NCI-H2227 (cell line): ENCODE results near the gene TTC39C.
"Not testable (repeated sequence)": the region's sequence is repeated elsewhere in the genome, so short reads cannot be mapped to it uniquely, and the experiment has no call there.

Experiments used
- DNase-seq: peaks from one replicate; lab custom pipeline; 2025; ENCODE audit not compliant: unreplicated experiment; lab: John Stamatoyannopoulos, UW

TTC39C gene

DNA sequence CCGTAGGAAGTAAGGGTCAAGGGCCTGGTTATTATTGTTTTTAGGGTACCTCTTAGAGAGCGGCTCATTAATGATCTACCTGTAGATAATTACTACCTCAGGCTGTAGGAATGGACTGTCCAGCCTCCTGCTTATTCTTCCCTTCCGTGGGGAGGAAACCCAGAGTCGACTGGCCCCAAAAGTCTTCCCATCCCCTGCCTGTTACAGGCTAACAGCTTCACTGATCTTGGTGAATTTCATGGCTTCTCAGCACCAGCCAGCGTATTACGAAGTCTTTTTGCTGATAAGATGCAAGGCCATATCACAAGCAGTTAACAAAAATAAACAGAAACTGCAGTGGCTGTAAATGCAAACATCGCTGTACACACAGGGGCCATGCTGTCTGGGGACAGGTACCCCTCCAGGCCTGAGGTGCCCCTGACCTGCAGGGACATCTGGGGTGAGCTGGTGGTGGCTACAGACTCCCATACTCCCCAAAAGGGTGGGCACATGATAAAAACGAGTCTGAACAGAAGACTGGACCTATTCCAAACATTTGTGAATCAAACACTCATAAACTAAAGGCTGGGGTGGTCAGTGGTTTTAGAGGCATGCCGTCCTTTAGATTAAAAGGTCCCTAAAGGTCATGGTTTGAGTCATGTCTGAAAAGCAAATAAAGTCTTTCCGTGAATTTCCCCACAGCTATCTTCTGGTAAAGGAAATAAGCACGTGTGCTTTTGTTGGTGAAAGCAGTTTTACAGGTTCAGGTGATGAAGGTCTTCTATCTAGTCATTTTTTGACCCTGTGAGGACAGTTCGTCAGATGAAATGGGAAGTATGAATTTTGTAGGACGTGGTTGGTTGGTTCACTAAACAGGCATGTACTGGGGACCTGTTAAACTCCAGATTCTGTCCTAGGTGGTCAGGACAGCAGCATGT lies 36.7 kb downstream of the TTC39C start:
- no peak for DNase-seq

DNA sequence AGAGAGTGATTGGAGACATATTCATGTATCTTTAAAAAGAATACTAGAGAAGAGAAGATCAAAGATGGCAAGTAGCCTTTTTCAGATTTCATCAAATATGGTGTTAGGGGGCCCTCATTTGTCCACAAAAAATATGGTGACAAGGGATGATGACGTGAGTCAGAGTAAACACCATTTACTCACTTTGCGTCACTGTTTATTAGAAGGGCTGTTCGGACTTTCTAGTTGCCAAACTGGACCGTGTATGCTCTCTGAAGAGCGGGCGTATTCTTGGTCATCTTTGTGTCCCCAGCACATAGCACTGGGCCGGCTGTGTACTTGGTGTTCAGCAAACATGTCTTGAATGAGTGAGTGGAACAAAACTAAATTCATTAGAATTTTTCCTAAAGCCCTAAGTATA lies 37.5 kb downstream of the TTC39C start:
- no peak for DNase-seq

DNA sequence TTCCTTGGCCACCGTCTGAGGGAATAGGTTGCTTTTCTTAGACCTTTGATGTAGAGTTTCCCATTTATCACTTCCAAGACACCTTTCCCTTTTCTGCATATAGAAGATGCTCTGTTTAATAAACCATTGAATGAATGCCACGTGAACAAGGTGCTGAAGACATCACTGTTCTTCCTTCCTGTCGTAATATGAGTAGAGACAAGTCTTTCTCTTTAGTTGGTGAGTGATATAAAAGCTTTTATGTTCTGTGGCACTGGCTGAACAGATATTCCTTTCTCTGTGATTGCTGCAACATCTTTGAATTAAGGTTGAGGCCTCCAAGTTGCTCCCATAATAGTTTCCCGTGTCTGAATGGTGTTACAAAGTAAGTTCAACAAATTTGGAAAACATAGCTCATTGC lies 38.7 kb downstream of the TTC39C start:
- no peak for DNase-seq

DNA sequence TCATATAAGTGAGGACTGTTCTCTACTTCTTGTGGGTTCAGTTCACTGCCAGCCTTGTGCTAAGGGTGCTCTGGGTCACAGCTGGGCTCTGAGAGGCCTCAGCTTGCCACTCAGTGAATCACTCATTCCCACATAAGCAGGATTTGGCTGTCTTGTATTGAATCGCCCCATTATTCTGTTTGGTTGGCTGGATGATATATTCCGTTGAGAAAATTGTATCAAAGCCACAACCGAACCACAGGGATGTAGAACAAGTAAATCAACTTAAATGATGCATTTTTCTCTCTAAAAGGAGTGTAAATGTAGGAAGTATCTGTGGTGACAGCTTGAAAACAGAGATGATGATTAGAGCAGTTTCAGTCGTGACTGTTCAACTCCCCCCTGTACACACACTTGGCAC lies 39.6 kb downstream of the TTC39C start:
- DNase-seq = no peak

DNA sequence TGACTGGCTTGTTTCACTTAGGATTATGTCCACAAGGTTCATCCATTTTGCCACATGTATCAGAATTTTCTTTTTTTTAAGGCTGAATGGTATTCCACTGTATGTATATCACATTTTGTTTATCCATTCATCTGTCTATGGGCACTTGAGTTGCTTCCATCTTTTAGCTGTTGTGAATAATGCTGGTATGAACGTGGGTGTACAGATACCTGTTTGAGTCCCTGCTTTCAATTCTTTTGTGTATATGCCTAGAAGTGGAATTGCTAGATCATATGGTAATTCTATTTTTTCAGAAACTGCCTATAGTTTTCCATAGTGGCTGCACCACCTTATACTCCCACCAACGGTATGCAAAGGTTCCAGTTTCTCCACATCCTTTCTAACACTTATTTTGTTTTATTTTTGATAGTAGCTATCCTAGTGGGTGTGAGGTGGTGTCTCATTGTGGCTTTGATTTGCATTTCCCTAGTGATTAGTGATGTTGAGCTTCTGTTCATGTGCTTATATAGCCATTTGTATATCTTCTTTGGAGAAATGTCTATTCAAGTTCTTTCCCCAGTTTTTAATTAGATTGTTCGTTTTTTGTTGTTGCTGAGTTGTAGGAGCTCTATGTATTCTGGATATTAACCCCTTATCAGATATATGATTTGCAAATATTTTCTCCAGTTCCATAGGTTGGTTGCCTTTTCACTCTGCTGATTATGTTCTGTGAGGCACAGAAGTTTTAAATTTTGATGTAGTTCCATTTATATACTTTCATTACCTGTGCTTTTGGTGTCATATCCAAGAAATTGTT lies 40.7 kb downstream of the TTC39C start:
- no peak for DNase-seq

DNA sequence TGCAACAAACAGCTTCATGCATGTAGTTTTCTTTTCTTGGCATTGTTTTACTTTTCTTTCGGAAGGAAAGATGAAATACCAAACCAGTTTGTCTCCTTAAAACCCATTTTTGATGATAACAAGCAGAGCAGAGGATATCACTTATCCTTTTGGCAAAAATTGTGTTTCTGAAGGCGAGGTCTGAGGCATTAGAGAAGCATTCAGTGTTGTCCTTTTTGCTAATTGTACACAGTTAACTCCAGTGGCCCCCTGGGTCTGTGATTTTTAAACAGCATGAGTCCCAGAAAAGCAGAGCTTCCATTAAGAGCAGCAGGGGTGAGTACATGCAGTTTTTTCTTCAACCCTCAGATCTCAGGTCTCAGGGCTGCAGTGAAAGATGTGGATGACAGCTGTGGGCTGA lies 41.3 kb downstream of the TTC39C start:
- DNase-seq = peak; percentile 48

DNA sequence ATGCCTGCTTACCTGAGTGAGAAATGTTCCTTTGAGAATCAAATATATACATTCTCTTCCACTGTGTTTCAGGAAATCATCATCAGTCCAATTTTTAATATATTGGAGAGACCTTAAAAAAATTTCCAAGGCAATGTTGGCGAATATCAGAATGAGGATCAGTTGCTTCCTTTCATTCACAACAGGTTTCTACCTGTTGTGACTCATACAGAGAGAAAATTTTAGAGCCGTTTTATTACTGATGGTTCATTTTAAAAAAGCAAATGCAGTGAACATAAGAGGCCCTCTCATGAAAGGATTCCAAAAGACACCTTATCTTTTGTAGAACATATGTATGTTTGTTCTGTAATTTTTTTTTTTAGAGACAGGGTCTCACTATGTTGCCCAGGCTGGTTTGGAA lies 42.0 kb downstream of the TTC39C start:
- DNase-seq = no peak

DNA sequence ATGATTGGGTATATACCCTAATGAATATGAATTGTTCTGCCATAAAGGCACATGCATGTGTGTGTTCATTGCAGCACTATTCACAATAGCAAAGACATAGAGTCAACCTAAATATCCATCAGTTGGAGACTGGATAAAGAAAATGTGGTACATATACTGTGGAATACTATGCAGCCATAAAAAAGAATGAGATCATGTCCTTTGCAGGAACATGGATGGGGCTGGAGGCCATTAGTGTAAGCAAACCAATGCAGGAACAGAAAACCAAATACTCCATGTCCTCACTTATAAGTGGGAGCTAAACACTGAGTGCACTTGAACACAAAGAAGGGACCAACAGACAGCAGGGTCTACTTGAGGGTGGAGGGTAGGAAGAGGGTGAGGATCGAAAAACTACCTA lies 43.2 kb downstream of the TTC39C start:
- no peak for DNase-seq

DNA sequence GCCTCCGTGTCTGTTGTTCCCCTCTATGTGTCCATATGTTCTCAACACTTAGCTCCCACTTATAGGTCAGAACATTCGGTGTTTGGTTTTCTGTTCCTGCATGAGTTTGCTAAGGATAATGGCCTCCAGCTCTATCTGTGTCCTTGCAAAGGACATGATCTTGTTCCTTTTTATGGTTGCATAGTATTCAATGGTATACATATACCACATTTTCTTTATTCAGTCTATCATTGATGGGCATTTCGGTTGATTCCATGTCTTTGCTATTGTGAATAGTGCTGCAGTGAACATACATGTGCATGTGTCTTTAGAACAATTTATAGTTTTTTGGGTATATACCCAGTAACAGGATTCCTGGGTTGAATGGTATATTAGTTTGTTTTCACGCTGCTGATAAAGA lies 44.8 kb downstream of the TTC39C start:
- not testable (repeated sequence) for DNase-seq

DNA sequence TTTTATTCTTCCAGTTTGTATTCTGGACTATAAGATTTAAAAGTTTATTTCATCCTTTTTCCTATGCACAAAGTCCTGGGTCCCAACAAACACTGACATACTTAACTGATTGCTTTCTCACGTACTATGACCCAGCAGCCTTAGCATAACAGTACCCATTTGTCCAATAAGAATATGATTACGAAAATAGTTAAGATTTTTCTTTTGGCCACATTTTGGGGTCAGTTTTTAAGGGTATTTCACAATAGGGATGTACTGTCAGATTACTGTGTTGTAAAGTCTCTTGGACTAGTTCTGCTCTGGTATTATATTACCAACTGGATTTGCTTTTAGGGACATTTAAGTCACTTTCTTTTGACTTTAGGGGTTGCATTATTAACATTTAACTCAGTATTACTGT lies 46.1 kb downstream of the TTC39C start:
- DNase-seq = no peak

DNA sequence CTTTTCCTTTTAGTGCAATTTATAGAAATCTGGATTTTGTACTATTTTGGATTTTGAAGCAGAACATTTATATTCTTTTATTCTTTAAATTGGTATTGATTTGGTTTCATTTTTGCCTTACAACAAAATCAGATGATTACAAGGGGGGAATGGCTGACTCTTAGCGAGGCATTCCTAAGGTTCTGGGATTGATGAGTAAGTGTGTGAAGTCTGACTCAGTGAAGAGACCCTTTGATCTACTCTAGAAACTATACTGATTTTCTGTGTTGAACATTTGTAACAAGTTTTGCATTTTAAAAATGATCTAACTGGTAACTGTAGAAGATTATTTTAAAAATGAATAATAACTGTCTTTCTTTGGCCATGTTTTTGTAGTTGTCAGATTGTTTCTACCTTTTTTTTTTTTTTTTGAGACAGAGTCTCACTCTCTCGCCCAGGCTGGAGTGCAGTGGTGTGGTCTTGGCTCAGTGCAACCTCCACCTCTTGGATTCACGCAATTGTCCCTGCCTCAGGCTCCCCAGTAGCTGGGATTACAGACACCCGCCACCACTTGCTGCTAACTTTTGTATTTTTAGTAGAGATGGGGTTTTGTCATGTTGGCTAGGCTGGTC lies 48.7 kb downstream of the TTC39C start:
- no peak for DNase-seq

DNA sequence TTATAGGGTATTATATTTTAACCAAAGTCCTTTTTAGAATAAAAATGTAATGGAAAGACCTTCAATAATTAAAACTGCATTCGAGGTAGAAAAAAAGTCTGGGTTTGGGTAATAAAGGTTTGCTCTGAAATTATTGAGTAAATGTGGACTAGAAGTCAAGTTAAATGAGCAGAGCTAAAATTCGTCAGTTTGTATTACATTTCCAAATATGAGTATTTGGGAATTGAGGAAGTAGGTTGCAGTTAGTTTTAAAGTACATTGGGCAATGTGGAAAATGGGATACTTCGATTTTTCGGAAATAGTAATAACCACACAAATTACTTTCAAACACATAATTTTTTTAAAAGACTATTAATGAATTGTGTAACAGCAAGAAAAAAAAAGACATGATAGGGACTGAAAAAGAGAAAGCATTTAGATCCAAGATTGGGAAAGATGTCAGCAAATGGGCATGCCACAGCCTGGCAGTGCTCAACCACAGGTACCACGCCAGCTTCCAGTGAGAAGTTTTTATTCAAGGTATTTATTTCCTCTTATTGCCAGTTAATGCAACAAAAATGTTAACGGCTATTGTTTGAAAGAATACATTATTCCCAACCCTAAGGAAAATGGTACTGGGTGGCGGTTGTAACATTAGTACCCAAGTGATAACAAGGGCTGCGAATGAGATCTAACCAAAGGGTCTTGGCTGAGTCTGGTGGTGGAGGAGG lies 50.0 kb downstream of the TTC39C start:
- DNase-seq = no peak

DNA sequence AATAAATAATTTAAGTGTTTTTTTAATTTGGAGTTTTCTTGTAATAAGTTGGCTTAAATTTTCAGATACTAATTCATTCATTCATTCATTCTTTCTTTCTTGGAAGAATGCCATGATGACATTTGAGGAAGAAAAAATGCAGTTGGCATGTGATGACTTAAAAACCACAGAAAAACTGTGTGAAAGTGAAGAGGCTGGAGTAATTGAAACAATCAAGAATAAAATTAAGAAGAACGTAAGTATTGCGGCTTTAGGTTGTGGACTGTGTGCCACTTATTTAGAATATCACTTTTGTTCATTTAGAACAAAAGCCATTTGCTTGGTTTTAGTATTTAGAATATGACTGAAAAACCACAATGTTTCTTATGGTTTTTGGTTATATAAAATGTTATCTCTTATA lies 51.4 kb downstream of the TTC39C start:
- DNase-seq = no peak

DNA sequence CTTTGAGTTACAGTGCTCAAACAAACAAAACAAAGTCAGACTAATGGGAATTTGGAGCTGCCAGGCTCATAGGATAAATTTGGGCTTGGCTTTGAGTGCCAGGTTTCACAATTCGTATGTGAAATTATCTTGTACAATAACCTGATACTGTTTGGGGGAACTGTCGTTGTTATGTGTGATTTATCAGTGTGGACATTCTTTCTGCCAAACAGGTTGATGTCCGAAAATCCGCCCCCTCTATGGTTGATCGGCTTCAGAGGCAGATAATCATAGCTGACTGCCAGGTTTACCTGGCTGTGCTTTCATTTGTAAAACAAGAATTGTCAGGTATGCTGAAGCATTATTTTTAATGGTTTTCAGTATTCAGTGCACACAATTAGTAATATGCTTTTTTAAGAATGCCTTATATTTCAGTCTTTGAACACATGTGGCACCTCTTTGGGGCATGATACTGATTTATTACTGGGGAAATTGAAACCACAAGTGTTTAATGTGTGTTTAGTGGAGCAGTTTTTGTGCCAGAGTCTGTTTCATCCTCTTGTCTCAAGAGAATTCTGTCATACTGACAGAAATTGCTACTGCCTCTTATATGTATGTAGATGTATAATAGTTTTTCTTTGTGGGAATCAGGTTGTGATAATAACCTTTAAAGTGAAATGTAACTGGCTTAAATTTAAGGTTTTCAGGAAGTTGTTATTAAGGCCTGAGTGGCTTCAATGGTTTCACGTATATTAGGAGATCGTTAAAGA lies 54.6 kb downstream of the TTC39C start:
- no peak for DNase-seq

DNA sequence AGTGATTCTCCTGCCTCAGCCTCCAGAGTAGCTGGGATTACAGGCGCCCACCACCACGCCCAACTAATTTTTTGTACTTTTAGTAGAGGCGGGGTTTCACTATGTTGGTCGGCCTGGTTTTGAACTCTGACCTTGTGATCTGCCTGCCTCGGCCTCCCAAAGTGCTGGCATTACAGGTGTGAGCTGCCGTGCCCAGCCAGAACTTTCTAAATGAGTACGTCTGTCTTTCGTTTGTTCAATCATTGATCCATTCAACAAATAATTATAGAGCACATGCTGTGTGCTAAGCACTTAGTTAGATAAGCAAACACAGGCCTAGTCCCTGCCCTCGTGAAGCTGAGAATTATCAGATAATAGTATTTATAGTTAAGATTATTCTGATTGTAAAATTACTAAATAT lies 56.5 kb downstream of the TTC39C start:
- no peak for DNase-seq

DNA sequence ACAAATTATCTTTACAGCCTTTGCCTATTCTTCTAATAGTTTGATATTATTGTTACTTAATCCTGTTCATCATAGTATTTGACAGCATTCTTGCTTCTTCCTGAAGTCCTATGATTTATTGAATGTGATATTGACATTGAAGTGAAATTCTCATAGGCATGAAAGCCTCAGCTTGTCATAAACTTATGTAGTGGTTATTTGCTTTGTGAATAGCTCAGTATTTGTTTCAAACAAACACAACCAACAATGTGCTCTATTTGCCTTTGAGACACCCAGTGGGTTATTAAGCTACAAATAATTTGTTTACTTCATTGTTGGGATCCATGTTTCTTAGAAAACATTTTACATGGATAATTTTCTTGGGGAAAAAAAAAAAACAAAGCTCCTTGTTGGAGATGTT lies 57.2 kb downstream of the TTC39C start:
- no peak for DNase-seq

DNA sequence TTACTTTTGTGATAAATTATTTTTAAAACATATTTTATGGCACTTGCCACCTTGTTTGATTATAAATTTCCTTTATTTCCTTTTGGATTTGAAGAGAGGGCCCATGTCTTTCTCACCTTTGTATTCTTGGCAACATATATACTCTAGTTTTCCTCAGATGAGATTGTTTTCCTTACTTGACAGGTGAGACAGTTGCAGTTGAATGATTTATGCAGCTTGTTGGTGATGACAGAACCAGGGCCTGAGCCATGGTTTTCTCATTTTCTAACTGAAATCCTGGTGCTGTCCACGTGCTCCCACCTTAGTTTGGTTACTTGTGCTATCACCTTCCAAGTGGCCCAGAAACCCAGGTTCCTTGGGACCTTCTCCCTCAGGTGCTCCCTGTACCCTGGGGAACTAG lies 58.2 kb downstream of the TTC39C start:
- DNase-seq = no peak

DNA sequence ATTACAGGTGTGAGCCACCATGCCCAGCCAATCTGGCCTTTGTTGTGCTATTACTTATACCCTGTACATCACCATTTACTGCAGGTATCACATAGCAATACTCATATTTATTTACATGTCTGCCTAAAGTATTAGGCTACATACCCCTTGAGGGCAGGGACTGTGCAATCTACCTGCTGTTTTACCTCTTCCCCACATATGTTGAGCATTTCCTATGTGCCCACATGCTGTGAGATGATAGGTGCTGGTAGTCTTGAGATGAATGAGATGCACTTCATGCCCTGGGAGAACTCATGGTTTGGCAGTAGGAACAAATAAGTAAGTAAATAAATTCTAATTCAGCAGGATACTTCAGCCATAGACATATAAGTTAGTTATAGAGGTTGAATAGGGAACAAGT lies 59.2 kb downstream of the TTC39C start:
- no peak for DNase-seq

DNA sequence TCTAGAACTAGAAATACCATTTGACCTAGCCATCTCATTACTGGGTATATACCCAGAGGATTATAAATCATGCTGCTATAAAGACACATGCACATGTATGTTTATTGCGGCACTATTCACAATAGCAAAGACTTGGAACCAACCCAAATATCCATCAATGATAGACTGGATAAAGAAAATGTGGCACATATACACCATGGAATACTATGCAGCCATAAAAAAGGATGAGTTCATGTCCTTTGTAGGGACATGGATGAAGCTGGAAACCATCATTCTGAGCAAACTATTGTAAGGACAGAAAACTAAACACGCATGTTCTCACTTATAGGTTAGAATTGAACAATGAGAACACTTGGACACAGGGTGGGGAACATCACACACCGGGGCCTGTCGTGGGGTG lies 60.2 kb downstream of the TTC39C start:
- not testable (repeated sequence) for DNase-seq

DNA sequence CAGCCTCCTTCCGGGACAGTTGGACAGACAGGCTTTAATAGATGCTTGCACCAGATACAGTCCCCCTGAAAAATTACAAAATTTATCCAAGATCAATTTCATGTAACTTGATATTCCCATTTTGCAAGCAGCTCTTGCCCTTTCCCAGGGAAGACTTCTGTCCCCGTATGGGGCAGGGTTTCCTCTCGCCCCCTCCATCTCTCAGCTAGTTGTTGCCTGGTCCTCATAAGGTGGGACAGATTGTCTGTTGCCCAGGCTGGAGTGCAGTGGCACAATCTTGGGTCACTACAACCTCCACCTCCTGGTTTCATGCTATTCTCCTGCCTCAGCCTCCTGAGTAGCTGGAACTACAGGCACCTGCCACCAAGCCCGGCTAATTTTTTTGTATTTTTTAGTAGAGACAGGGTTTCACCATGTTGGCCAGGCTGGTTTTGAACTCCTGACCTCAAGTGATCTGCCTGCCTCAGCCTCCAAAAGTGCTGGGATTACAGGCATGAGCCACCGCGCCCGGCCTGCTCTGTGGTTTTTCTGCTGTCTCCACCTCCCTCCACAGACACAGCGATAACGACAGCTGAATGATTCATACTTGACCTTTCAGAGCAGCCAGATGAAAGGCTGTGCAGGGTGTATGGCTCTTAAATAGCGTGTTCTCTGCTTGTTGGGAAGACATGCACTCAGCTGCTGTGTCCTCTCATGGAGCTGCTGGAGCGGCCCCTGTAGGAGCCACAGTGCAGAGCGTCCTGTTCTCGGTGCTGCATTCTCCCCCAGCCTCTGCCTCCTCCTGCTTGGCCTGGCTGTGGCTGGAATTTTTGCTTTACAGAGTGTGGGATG lies 61.4 kb downstream of the TTC39C start:
- peak; percentile 91 for DNase-seq
